AG04449 (cell line): Measurements from ENCODE around the gene ZBTB37.

Experiments
- CTCF ChIA-PET: fragments of 350-600 bp; formaldehyde crosslinking; extraction: SDS; loops from one replicate; lab custom pipeline; 2021; ENCODE audit warnings: antibody characterized with exemption; lab: Yijun Ruan, JAX
- POLR2A ChIA-PET: fragments of 400-600, 350-600 bp; formaldehyde crosslinking; extraction: SDS; loops from one replicate; lab custom pipeline; 2020; ENCODE audit warnings: antibody characterized with exemption, inconsistent platforms; lab: Yijun Ruan, JAX
- DNase-seq: peaks from one replicate; pipeline ENCODE4 v3.0.0-alpha.2; 2010; ENCODE audit warnings: low read depth, low spot score
- H3K4me3 ChIP-seq: 2 replicates; pipeline ENCODE4 v1.5.1; 2011; ENCODE audit warnings: low read depth, mild to moderate bottlenecking, control low read depth, low read length
- CTCF ChIP-seq: IDR thresholded peaks from one replicate; pipeline ENCODE4 v1.5.1; 2011; ENCODE audit warnings: mild to moderate bottlenecking, moderate library complexity, low read length, control low read depth, inconsistent platforms; ENCODE audit not compliant: insufficient read depth; ENCODE audit errors: missing control alignments

Gene ZBTB37

GRCh38 chr1:173948594-173948993 lies 80.4 kb downstream of the ZBTB37 start:
- no peak for DNase-seq
- TF ChIP-seq CTCF, result no peak
- H3K4me3 ChIP-seq, result no peak overlapping the region
- ChIA-PET POLR2A (no interaction called here), CTCF (no interaction called here)
